GM12878 (cell line): Measurements from ENCODE around the gene SERPINF2. TPM values are rescaled to one million over a fixed set of nuclear protein-coding genes. Genes with fewer than 3 reads are reported as not detected.

Experiments
- ATF3 ChIP-seq: IDR thresholded peaks from 2 replicates; pipeline ENCODE4 v1.6.1; 2011; ENCODE audit warnings: low read depth, mild to moderate bottlenecking, low read length, moderate library complexity, borderline replicate concordance; ENCODE audit errors: extremely low read depth
- CBX5 ChIP-seq: sonication (generic); IDR thresholded peaks from 2 replicates; pipeline ENCODE4 v1.6.1; 2016; ENCODE audit warnings: low read depth, moderate library complexity, mild to moderate bottlenecking, inconsistent platforms
- ETV6 ChIP-seq, 2 experiments: fragments of 450-650 bp in 1 of 2; IDR thresholded peaks in 1 of 2; conservative IDR thresholded peaks in 1 of 2; 2 replicates each; pipeline ENCODE4 v1.6.1; 2014; ENCODE audit warnings: antibody characterized with exemption in 1 of 2, borderline replicate concordance in 1 of 2, low read depth in 1 of 2, mild to moderate bottlenecking in 1 of 2, moderate library complexity in 1 of 2
- MEF2B ChIP-seq: fragments of 450-650 bp; IDR thresholded peaks from 2 replicates; pipeline ENCODE4 v1.6.1; 2018; ENCODE audit warnings: mild to moderate bottlenecking, moderate library complexity; ENCODE audit not compliant: partially characterized antibody, poor library complexity, severe bottlenecking
- SUPT20H ChIP-seq: IDR thresholded peaks from 2 replicates; pipeline ENCODE4 v1.6.1; 2011; ENCODE audit warnings: low read depth, mild to moderate bottlenecking, low read length, moderate library complexity, borderline replicate concordance; ENCODE audit not compliant: control insufficient read depth
- ZBTB11 ChIP-seq: fragments of 450-650 bp; formaldehyde crosslinking; IDR thresholded peaks from 2 replicates; pipeline ENCODE4 v1.5.0; 2022; ENCODE audit warnings: mild to moderate bottlenecking, missing genetic modification characterization
- polyA plus RNA-seq, 11 experiments: library from polyadenylated mRNA; depleted of rRNA in 4 of 11; unstranded in 6 of 11; stranded (reverse) in 5 of 11; fragments of >200 nt; fragmentation: Nextera tagmentation in 4 of 11; fragmentation: Illumina TruSeq in 1 of 11; extraction: Ambion mirVana in 4 of 11; extraction: Trizol in 1 of 11; gene quantifications; 1 replicate in 1 of 11; 2 replicates in 10 of 11; pipeline versions ENCODE4 v1.2.1 to v1.2.3, GENCODE V29; 2011 to 2016; ENCODE audit warnings: inconsistent platforms in 2 of 11, missing spikeins in 2 of 11, low read depth in 1 of 11
- total RNA-seq, 4 experiments: library from RNA; depleted of rRNA in 3 of 4; stranded (reverse); fragments of >200 nt in 3 of 4; fragmentation: Illumina TruSeq in 1 of 4; extraction: Trizol in 1 of 4; gene quantifications; 2 replicates each; pipeline versions ENCODE4 v1.2.1 to v1.2.3, GENCODE V29; 2013 to 2021

SERPINF2 gene
- total and polyA plus RNA-seq, 10 of the 15 experiments (the other 5 are each of a cell fraction or from before 2014, with no cell fraction given): 0.04 to 0.21 (median 0.12) TPM; not detected in 6

- TF ChIP-seq ZBTB11 (CRISPR knock-in tag): no peak
- no peak for TF ChIP-seq CBX5
- TF ChIP-seq SUPT20H: no peak
- TF ChIP-seq MEF2B: no peak
- TF ChIP-seq ETV6 (conservative IDR thresholded peaks at IDR 0.05 in 1 of 2, IDR thresholded peaks at IDR 0.05 in 1 of 2; ENCODE audit: borderline replicate concordance in 1 of 2, low read depth in 1 of 2): no peak
- TF ChIP-seq ATF3: no peak
These were observed 26.9 kb upstream of the SERPINF2 start (continued) for GRCh38 chr17:1715803-1716075.
